ENCODE data around the gene TPM2.

TPM2 gene

GRCh38 chr9:35723426-35723825 is 33.7 kb upstream of the TPM2 start:
- DNase-seq (ENCODE audit: low read depth, low spot score): no peak
- H3K4me3 ChIP-seq (ENCODE audit: low read length): no peak overlapping the region

- H3K4me3 ChIP-seq (ENCODE audit: low read length): no peak overlapping the region
- no peak for DNase-seq (ENCODE audit: low read depth, low spot score)
Measured at GRCh38 chr9:35719546-35719945, 29.8 kb upstream of the TPM2 start.

- H3K4me3 ChIP-seq (ENCODE audit: low read length): no peak overlapping the region
Measured at GRCh38 chr9:35718721-35719511, 29.2 kb upstream of the TPM2 start.

GRCh38 chr9:35717132-35717870 is 27.6 kb upstream of the TPM2 start:
- no peak overlapping the region for H3K4me3 ChIP-seq (ENCODE audit: low read length)
- DNase-seq (ENCODE audit: low read depth, low spot score): no peak

More at GRCh38 chr9:35718721-35719511, 29.2 kb upstream of the TPM2 start:
- DNase-seq (ENCODE audit: low read depth, low spot score): no peak

GRCh38 chr9:35716230-35716629 is 26.5 kb upstream of the TPM2 start:
- DNase-seq (ENCODE audit: low read depth, low spot score): no peak
- H3K4me3 ChIP-seq (ENCODE audit: low read length): no peak overlapping the region

- no peak for DNase-seq (ENCODE audit: low read depth, low spot score)
- H3K4me3 ChIP-seq (ENCODE audit: low read length): no peak overlapping the region
Measured at GRCh38 chr9:35714579-35715252, 25.0 kb upstream of the TPM2 start.

GRCh38 chr9:35714123-35714522 is 24.4 kb upstream of the TPM2 start:
- no peak for DNase-seq (ENCODE audit: low read depth, low spot score)
- no peak overlapping the region for H3K4me3 ChIP-seq (ENCODE audit: low read length)

- no peak for DNase-seq (ENCODE audit: low read depth, low spot score)
- H3K4me3 ChIP-seq (ENCODE audit: low read length): no peak overlapping the region
Measured at GRCh38 chr9:35713578-35713977, 23.9 kb upstream of the TPM2 start.

- H3K4me3 ChIP-seq (ENCODE audit: low read length): no peak overlapping the region
- no peak for DNase-seq (ENCODE audit: low read depth, low spot score)
Measured at GRCh38 chr9:35712762-35713400, 23.2 kb upstream of the TPM2 start.

GRCh38 chr9:35711501-35712428 is 22.0 kb upstream of the TPM2 start:
- no peak for DNase-seq (ENCODE audit: low read depth, low spot score)
- H3K4me3 ChIP-seq (ENCODE audit: low read length): no peak overlapping the region

GRCh38 chr9:35710818-35711500 is 21.2 kb upstream of the TPM2 start:
- no peak for DNase-seq (ENCODE audit: low read depth, low spot score)
- H3K4me3 ChIP-seq (ENCODE audit: low read length): no peak overlapping the region

- DNase-seq (ENCODE audit: low read depth, low spot score): no peak
- H3K4me3 ChIP-seq (ENCODE audit: low read length): no peak overlapping the region
Measured at GRCh38 chr9:35708146-35708545, 18.4 kb upstream of the TPM2 start.

- H3K4me3 ChIP-seq (ENCODE audit: low read length): no peak overlapping the region
- DNase-seq (ENCODE audit: low read depth, low spot score): no peak
Measured at GRCh38 chr9:35706951-35707350, 17.2 kb upstream of the TPM2 start.

GRCh38 chr9:35705836-35706430 is 16.2 kb upstream of the TPM2 start:
- no peak for DNase-seq (ENCODE audit: low read depth, low spot score)
- H3K4me3 ChIP-seq (ENCODE audit: low read length): no peak overlapping the region

GRCh38 chr9:35705372-35705771 is 15.6 kb upstream of the TPM2 start:
- H3K4me3 ChIP-seq (ENCODE audit: low read length): no peak overlapping the region
- DNase-seq (ENCODE audit: low read depth, low spot score): no peak

GRCh38 chr9:35703906-35704672 is 14.4 kb upstream of the TPM2 start:
- DNase-seq (ENCODE audit: low read depth, low spot score): no peak
- H3K4me3 ChIP-seq (ENCODE audit: low read length): no peak overlapping the region

- no peak overlapping the region for H3K4me3 ChIP-seq (ENCODE audit: low read length)
- no peak for DNase-seq (ENCODE audit: low read depth, low spot score)
Measured at GRCh38 chr9:35702696-35703095, 13.0 kb upstream of the TPM2 start.

Measured in Jurkat, Clone E6-1 (cell line).